Measurements from ENCODE around the gene ADAMTSL1.

- TF ChIP-seq, protein P1, sequence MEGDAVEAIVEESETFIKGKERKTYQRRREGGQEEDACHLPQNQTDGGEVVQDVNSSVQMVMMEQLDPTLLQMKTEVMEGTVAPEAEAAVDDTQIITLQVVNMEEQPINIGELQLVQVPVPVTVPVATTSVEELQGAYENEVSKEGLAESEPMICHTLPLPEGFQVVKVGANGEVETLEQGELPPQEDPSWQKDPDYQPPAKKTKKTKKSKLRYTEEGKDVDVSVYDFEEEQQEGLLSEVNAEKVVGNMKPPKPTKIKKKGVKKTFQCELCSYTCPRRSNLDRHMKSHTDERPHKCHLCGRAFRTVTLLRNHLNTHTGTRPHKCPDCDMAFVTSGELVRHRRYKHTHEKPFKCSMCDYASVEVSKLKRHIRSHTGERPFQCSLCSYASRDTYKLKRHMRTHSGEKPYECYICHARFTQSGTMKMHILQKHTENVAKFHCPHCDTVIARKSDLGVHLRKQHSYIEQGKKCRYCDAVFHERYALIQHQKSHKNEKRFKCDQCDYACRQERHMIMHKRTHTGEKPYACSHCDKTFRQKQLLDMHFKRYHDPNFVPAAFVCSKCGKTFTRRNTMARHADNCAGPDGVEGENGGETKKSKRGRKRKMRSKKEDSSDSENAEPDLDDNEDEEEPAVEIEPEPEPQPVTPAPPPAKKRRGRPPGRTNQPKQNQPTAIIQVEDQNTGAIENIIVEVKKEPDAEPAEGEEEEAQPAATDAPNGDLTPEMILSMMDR (IDR thresholded peaks at IDR 0.05), result no peak
- no peak for TF ChIP-seq POLR2A (IDR thresholded peaks at IDR 0.05)
Measured at GRCh38 chr9:18526685-18527084, 52.7 kb downstream of the ADAMTSL1 start.

All from right lobe of liver (tissue), 4 donors.